ENCODE measurements around the gene HSFX3. TPM values are rescaled to one million over a fixed set of nuclear protein-coding genes. Genes with fewer than 3 reads are reported as not detected.

HSFX3 gene
- total and polyA plus RNA-seq, 4 donors = 0.39 to 0.48 TPM; not detected in 2

Other genes with a start within 250 kb of the HSFX3 start
- 100 to 1,000 TPM in 1 of 2 donors, 10 to 100 TPM in 1; 72.7 to 190 TPM for gene IDS, start 44.6 kb downstream of the HSFX3 start, total RNA-seq
- 100 to 1,000 TPM; 208 to 256 TPM for gene IDS, start 44.6 kb downstream of the HSFX3 start, polyA plus RNA-seq (ENCODE audit: insufficient read length in 2 of 2)
- gene EOLA1, start 8.9 kb downstream of the HSFX3 start, total RNA-seq = 10 to 100 TPM; 13.7 to 22.4 TPM
- 10 to 100 TPM; 24.2 to 26.8 TPM for gene EOLA1, start 8.9 kb downstream of the HSFX3 start, polyA plus RNA-seq (ENCODE audit: insufficient read length in 2 of 2)
- not detected for gene MAGEA9B, start 37.5 kb upstream of the HSFX3 start, total RNA-seq
- gene MAGEA9B, start 37.5 kb upstream of the HSFX3 start, polyA plus RNA-seq (ENCODE audit: insufficient read length in 2 of 2) = not detected
- gene HSFX2, start 45.4 kb upstream of the HSFX3 start, total RNA-seq = 1 to 10 TPM in 1 of 2 donors, under 1 TPM in 1; 0.89 to 1.2 TPM
- gene HSFX2, start 45.4 kb upstream of the HSFX3 start, polyA plus RNA-seq (ENCODE audit: insufficient read length in 2 of 2) = 1 to 10 TPM in 1 of 2 donors, under 1 TPM in 1; 0.86 to 2.4 TPM
- gene TMEM185A, start 81.9 kb upstream of the HSFX3 start, total RNA-seq = 10 to 100 TPM; 31.7 to 42.0 TPM
- gene TMEM185A, start 81.9 kb upstream of the HSFX3 start, polyA plus RNA-seq (ENCODE audit: insufficient read length in 2 of 2) = 10 to 100 TPM; 33.9 to 45.6 TPM
- gene MAGEA11, start 162.1 kb upstream of the HSFX3 start, total RNA-seq = not detected
- gene MAGEA11, start 162.1 kb upstream of the HSFX3 start, polyA plus RNA-seq (ENCODE audit: insufficient read length in 2 of 2) = not detected
- gene HSFX1, start 224.1 kb upstream of the HSFX3 start, total RNA-seq = 1 to 10 TPM; 2.2 to 3.5 TPM
- gene HSFX1, start 224.1 kb upstream of the HSFX3 start, polyA plus RNA-seq (ENCODE audit: insufficient read length in 2 of 2) = 1 to 10 TPM; 3.2 to 6.0 TPM
- gene MAGEA9, start 232.0 kb upstream of the HSFX3 start, total RNA-seq = not detected
- gene MAGEA9, start 232.0 kb upstream of the HSFX3 start, polyA plus RNA-seq (ENCODE audit: insufficient read length in 2 of 2) = not detected

Data from spinal cord (tissue), 4 donors.